Measurements from ENCODE around the gene TP53I11. TPM values are rescaled to one million over a fixed set of nuclear protein-coding genes. Genes with fewer than 3 reads are reported as not detected.

The TP53I11 gene
- polyA plus RNA-seq, 1 donor (not counting 4 experiments of a cell fraction or from before 2014, with no cell fraction given): 21.4 TPM

DNA sequence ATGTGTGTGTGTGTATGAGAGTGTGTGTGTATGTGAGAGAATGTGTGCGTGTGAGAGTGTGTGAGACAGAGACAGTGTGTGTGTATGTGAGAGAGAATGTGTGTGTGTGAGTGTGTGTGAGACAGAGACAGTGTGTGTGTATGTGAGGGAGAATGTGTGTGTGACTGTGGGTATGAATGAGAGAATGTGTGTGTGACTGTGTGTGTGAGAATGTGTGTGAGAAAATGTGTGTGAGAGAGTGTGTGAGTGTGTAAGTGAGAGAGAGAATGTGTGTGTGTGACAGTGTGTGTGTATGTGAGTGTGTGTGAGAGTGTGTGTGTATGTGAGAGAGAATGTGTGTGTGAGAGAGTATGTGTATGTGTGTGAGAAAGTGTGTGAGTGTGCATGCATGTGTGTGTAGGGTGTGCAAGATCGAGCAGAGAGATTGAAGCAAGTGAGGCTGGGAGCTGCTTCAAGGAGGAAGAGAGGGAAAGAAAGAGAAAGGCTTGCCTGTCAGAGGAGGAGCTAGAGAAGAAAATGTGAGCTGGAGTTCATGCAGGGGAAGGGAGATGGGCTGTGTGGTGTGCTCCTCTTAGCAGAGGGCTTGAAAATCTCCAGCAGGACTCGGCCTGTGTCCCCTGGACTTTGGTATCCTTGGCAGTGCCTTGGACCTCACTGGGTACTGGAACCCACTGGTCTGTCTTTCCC is 27.7 kb upstream of the TP53I11 start:
- no peak overlapping the region for H3K4me2 ChIP-seq (ENCODE audit: control insufficient read depth, extremely low read depth, insufficient read depth, low read depth, low read length)
- dilution Hi-C loops (cut with MboI; ENCODE audit: extremely low pct_ligation_motif_present, low sequenced_read_pairs): no loop called here
- no peak overlapping the region for H3K4me3 ChIP-seq (ENCODE audit: control insufficient read depth in 2 of 3, extremely low read depth in 1 of 3, insufficient read depth in 2 of 3, low read depth in 1 of 3, low read length in 3 of 3)
- no peaks in the 10 kb centered on the region for H4K20me1 ChIP-seq (ENCODE audit: control insufficient read depth, extremely low read depth, insufficient read depth, low read length)
- H3K36me3 ChIP-seq (ENCODE audit: control insufficient read depth in 2 of 2, extremely low read depth in 1 of 2, insufficient read depth in 2 of 2, low read length in 2 of 2): no peaks in the 10 kb centered on the region
- H3K27ac ChIP-seq (ENCODE audit: control insufficient read depth, insufficient read depth, low read length): no peak overlapping the region
- H3K9me3 ChIP-seq (ENCODE audit: control insufficient read depth, low read depth, low read length): no peaks in the 10 kb centered on the region
- H3K27me3 ChIP-seq (ENCODE audit: control insufficient read depth, extremely low read depth, insufficient read depth, low read length): no peaks in the 10 kb centered on the region
- TF ChIP-seq, protein P1, sequence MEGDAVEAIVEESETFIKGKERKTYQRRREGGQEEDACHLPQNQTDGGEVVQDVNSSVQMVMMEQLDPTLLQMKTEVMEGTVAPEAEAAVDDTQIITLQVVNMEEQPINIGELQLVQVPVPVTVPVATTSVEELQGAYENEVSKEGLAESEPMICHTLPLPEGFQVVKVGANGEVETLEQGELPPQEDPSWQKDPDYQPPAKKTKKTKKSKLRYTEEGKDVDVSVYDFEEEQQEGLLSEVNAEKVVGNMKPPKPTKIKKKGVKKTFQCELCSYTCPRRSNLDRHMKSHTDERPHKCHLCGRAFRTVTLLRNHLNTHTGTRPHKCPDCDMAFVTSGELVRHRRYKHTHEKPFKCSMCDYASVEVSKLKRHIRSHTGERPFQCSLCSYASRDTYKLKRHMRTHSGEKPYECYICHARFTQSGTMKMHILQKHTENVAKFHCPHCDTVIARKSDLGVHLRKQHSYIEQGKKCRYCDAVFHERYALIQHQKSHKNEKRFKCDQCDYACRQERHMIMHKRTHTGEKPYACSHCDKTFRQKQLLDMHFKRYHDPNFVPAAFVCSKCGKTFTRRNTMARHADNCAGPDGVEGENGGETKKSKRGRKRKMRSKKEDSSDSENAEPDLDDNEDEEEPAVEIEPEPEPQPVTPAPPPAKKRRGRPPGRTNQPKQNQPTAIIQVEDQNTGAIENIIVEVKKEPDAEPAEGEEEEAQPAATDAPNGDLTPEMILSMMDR (optimal IDR thresholded peaks at IDR 0.05 in 1 of 3, IDR thresholded peaks at IDR 0.05 in 1 of 3, conservative IDR thresholded peaks at IDR 0.05 in 1 of 3; ENCODE audit: extremely low read depth in 1 of 3, insufficient read depth in 2 of 3, low read length in 3 of 3): no peak
- no peak for TF ChIP-seq EZH2 (IDR thresholded peaks at IDR 0.05; ENCODE audit: low read length)
- H3K9me1 ChIP-seq (ENCODE audit: control insufficient read depth, extremely low read depth, insufficient read depth, low read length): no peaks in the 10 kb centered on the region
- peaks cover 33% of the 10 kb centered on the region for H3K4me1 ChIP-seq (ENCODE audit: control insufficient read depth, extremely low read depth, insufficient read depth, low read length)
- H3K79me2 ChIP-seq (ENCODE audit: control insufficient read depth, insufficient read depth, low read length): no peaks in the 10 kb centered on the region
- no peak overlapping the region for H3K9ac ChIP-seq (ENCODE audit: control insufficient read depth, extremely low read depth, insufficient read depth, low read length)
- DNase-seq (ENCODE audit: low read depth, low spot score) (no peak), FAIRE-seq (peak; percentile 65)
- H2AFZ ChIP-seq (ENCODE audit: control insufficient read depth, low read length): no peak overlapping the region

DNA sequence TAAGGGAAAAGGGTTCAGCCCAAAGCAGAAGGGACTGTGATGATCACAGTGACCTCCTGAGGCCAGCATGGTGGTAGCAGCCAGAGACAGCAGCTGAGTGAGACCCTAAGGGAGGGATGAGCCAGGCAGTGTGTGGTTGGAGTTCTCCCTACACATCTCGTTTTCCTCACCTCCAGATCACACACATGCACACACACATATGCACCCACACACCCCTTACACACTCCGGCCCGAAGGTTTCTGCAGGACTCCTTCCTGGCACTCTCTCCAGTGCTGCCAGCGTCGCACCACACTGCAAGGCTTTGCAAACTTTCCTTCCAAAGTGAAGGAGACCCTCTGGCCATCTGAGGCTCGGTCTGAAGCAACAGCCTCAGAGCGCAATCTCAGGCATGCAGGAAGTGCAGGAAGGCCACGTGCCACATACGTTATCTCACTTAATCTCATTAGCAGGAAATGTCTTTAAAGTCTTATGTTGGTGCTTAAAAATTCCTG is 26.9 kb upstream of the TP53I11 start:
- Histone ChIP-seq H4K20me1 (ENCODE audit: control insufficient read depth, extremely low read depth, insufficient read depth, low read length) (no peaks in the 10 kb centered on the region), H3K4me2 (ENCODE audit: control insufficient read depth, extremely low read depth, insufficient read depth, low read depth, low read length) (no peak overlapping the region), H3K36me3 (ENCODE audit: control insufficient read depth in 2 of 2, extremely low read depth in 1 of 2, insufficient read depth in 2 of 2, low read length in 2 of 2) (no peaks in the 10 kb centered on the region), H3K9me1 (ENCODE audit: control insufficient read depth, extremely low read depth, insufficient read depth, low read length) (no peaks in the 10 kb centered on the region), H3K79me2 (ENCODE audit: control insufficient read depth, insufficient read depth, low read length) (no peaks in the 10 kb centered on the region), H3K9me3 (ENCODE audit: control insufficient read depth, low read depth, low read length) (no peaks in the 10 kb centered on the region), H3K4me1 (ENCODE audit: control insufficient read depth, extremely low read depth, insufficient read depth, low read length) (peaks cover 33% of the 10 kb centered on the region), H3K4me3 (ENCODE audit: control insufficient read depth in 2 of 3, extremely low read depth in 1 of 3, insufficient read depth in 2 of 3, low read depth in 1 of 3, low read length in 3 of 3) (no peak overlapping the region), H3K27ac (ENCODE audit: control insufficient read depth, insufficient read depth, low read length) (no peak overlapping the region), H2AFZ (ENCODE audit: control insufficient read depth, low read length) (peak overlapping the region; percentile 27), H3K9ac (ENCODE audit: control insufficient read depth, extremely low read depth, insufficient read depth, low read length) (no peak overlapping the region), H3K27me3 (ENCODE audit: control insufficient read depth, extremely low read depth, insufficient read depth, low read length) (no peaks in the 10 kb centered on the region)
- no peak for DNase-seq (ENCODE audit: low read depth, low spot score)
- peak; percentile 58 for FAIRE-seq
- dilution Hi-C loops (cut with MboI; ENCODE audit: extremely low pct_ligation_motif_present, low sequenced_read_pairs): no loop called here
- TF ChIP-seq EZH2 (IDR thresholded peaks at IDR 0.05; ENCODE audit: low read length): no peak
- TF ChIP-seq, protein P1 (optimal IDR thresholded peaks at IDR 0.05 in 1 of 3, IDR thresholded peaks at IDR 0.05 in 1 of 3, conservative IDR thresholded peaks at IDR 0.05 in 1 of 3; ENCODE audit: extremely low read depth in 1 of 3, insufficient read depth in 2 of 3, low read length in 3 of 3): peak in 2 of 3 experiments; percentile 33 to 60

Data from keratinocyte (primary cell).